AG08395 (cell line): ENCODE results near the gene OR2T8.
"Not testable (repeated sequence)": the region's sequence is repeated elsewhere in the genome, so short reads cannot be mapped to it uniquely, and the experiment has no call there.

Source experiments
- DNase-seq: peaks from one replicate; pipeline ENCODE4 v3.0.0; 2012; ENCODE audit warnings: mixed read lengths, low spot score

The OR2T8 gene

GRCh38 chr1:247919952-247920351 is at the start of gene OR2T8:
Gene OR2T8, plus strand, starts transcription at chr1:247920252. Its CDS starts 766 bp downstream, at chr1:247921018.
- DNase-seq = no peak

- DNase-seq = no peak
Observed at GRCh38 chr1:247883346-247883745, 36.7 kb upstream of the OR2T8 start.

DNA sequence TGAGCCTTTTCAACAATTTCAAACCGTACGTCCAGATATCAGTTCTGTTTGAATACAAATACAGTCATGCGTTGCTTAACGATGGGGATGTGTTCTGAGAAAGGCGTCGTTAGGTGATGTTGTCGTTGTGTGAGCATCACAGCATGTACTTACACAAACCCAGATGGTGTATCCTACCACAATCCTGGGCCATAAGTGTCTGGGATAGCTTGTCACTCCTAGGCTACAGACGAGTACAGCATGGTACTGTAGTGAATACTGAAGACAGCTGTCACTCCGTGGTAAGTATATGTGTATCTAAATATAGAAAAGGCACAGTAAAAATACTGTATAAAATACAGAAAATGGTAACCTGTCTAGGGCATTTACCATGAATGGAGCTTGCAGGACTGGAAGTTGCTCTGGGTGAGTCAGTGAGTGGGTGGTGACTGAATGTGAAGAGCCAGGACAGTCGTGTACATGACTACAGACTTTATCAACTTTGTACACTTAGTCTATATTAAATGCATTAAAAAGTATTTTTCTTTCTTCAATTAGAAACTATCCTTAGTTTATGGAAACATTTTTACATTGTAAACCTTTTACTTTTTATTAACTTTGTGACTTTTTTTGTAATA is 35.1 kb upstream of the OR2T8 start:
- no peak for DNase-seq

DNA sequence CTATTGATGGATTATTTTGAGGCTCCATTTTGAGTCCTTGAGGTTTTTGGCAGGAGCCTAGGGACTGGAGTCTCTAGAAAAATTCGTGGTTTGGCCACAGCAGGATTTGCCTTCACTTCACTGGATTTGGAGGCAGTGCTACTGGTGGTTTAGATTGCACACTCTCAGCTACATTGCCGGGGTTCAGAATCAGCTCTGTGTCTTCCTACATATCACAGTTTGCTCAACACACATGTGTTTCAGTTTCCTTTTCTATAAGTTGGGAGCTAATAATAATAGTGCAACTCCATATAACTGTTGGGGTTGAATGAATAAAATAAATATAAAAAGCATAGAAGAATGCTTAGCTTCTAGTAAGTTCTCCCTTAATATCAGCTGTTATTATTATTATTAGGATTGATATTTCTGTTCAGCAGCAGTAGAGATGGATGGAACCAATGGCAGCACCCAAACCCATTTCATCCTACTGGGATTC is 24.9 kb upstream of the OR2T8 start, which contains the start of gene OR2W3:
OR2W3 (plus strand) TSS at position 425 of the 475 bp plus-strand sequence; CDS start at position 425, 0 bp downstream.
- DNase-seq = no peak

GRCh38 chr1:247895976-247896375 is 24.1 kb upstream of the OR2T8 start:
- DNase-seq = no peak

GRCh38 chr1:247904122-247904521 is 15.9 kb upstream of the OR2T8 start:
- no peak for DNase-seq

- DNase-seq = no peak
Observed at GRCh38 chr1:247905181-247905580, 14.9 kb upstream of the OR2T8 start.

DNA sequence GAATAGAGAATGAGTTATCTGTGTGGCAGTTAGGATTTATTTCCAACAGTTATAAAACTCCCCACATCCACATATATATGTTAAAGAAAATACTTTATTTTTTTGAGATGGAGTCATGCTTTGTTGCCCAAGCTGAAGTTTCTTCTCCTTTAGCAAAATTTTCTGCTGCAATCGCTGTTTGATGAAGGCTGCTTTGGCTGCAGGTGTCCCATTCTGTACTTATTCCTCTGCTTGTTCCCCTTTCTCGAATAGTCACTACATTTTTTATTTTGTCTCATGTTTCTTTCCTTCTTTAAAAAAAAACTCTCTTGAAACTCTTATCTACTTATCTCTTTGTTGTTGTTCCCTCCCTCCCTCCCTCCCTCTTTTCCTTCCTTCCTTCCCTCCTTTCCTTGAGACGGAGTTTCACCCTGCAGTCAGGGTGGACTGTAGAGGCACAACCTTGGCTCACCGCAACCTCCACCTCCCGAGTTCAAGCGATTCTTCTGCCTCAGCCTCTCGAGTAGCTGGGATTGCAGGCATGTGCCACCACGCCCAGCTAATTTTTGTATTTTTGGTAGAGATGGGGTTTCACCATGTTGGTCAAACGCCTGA is 14.0 kb upstream of the OR2T8 start:
- DNase-seq = no peak

DNA sequence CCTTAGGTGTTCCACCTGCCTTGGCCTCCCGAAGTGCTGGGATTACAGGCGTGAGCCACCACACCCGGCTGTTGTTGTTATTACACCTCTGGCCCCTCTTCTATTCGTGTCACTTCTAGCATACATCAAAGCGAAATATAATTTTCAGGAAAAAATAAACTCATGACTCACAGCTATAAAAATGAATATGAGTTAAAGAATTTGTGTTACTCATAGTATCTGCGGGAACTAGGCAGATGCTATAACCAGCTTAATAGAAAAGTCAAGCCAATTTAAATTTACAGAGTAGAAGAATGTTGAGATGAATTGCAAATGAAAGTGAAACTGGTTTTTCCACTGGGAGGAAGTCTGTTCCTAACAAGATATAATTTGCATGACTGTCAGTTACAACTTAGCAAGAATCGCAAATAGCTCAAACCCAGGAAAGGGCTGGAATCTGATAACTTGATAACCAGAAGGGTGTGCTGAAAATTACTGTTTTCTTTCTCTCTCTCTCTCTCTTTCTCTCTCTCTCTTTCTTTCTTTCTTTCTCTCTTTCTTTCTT is 13.5 kb upstream of the OR2T8 start:
- no peak for DNase-seq

- no peak for DNase-seq
Observed at GRCh38 chr1:247908766-247909165, 11.3 kb upstream of the OR2T8 start.

DNA sequence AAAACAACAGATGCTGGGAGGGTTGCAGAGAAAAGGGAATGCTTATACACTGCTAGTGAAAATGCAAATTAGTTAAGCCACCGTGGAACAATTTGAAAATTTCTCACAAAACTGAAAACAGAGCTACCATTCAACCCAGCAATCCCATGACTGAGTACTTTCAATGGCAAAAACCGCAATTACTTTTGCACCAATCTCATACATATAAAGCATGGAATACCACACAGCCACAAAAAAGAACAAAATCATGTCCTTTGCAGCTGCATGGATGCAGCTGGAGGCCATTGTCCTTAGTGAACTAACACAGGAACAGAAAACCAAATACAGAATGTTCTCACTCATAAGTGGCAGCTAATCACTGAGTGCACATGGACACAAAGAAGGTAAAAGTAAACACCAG is 6.3 kb upstream of the OR2T8 start:
- DNase-seq = no peak

DNA sequence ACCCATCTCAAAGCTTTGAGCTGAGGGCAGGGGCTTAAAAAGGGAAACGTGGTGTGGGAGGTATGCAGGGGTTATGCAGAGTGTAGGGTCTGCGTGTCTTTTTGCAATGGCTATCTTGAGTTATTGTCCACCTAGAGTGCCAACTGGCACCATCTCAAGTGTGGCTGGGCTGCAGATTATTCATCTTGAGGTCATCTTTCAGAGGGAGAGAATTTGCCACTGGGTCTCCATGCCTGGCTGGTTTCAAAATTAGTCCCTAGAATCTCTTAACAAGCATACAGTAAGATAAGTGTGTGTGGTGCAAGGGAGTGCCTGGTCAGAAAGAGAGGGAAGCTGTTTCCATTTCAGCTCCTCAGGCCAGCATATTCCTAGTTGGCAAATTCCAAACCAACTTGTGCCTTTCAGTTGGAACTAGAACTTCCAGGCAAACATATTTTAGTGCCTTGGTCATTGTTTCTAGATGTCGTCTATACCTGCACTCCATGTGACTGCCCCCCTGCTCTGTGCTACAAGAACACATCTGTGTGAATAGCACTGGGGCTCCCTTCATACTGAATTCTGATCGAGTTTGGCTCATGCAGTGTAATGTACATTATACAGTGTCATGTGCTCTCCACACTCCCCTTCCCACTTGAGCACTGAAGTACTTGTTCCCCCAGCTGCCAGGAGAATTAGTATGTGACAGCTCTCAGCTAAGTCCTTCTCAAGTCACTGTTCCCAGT is 5.0 kb upstream of the OR2T8 start:
- no peak for DNase-seq

DNA sequence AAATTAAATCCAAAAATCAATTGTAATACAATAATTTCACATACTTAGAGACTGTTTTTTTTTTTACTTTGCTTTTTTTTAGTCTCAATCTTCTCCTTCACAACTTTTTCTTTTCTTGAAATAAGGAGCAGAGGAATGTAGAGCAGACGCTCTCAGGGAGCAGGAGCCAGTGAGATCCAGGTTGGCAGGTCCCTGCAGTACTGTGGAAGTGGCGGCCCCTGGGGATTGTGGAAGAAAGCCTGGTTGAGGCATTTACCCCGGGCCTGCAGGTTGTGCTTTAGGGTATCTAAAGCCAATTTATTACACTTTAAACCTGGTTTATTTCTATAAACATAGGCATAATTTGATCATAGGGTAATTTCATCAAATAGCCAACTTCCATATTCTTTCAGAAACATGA is 3.9 kb downstream of the OR2T8 start:
- no peak for DNase-seq

- DNase-seq = no peak
Observed at GRCh38 chr1:247924868-247925267, 4.8 kb downstream of the OR2T8 start, which contains the start of gene OR2AJ1. Gene OR2AJ1, plus strand, starts transcription at chr1:247924889. Its CDS starts 8,880 bp downstream, at chr1:247933769.

DNA sequence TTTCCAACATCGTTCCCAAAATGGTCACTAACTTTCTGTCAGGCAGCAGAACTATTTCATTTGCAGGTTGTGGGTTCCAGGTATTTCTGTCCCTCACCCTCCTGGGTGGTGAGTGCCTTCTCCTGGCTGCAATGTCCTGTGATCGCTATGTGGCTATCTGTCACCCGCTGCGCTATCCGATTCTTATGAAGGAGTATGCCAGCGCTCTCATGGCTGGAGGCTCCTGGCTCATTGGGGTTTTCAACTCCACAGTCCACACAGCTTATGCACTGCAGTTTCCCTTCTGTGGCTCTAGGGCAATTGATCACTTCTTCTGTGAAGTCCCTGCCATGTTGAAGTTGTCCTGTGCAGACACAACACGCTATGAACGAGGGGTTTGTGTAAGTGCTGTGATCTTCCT is 13.9 kb downstream of the OR2T8 start:
- DNase-seq = no peak

- no peak for DNase-seq
Observed at GRCh38 chr1:247935781-247936180, 15.7 kb downstream of the OR2T8 start.

- DNase-seq = no peak
Observed at GRCh38 chr1:247936415-247936814, 16.4 kb downstream of the OR2T8 start.

DNA sequence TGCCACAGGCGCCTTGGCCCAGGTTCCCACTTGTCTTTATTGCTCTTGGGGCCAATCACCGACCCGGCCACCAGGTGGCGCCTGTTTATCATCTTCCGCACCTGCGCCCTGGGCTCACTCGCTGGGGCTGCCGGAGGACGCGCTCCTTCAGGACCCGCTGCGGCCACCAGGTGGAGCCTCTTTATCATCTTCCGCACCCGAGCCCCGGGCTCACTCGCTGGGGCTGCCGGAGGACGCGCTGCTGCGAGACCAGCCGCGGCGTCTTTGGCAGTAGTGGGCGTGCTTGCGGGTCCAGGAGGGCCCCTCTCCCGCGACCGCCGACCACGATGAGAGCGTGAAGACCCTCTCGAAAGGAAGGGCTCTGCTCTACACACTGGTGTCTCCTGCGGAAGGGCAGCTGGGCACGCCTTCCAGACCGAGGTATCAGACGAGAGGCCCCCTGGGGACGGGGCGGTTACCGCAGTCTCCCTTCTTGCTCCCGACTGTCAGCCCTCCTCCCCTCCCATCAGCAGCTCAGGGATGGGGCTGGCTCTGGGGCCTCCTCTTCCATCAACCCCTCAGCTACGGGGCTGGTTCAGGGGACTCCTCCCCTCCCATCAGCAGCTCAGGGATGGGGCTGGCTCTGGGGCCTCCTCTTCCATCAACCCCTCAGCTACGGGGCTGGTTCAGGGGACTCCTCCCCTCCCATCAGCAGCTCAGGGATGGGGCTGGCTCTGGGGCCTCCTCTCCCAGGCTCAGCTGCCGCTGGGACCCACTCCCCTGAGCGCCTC is 17.1 kb downstream of the OR2T8 start:
- not testable (repeated sequence) for DNase-seq

GRCh38 chr1:247942624-247943023 is 22.6 kb downstream of the OR2T8 start:
- no peak for DNase-seq

DNA sequence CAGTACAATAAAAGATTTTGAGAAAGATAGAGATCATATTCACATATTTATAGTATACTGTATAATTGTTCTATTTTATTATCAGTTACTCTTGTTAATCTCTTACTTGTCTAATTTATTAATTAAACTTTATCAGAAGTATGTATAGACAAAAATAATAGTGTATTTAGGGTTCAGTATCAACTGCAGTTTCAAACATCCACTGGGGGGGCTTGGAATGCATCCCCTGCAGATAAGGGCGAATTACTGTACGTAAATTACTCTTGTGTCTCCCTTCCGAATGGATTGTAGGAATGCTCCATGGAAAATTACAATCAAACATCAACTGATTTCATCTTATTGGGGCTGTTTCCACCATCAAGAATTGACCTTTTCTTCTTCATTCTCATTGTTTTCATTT is 28.5 kb downstream of the OR2T8 start, which contains the start of gene OR2L8:
OR2L8 (plus strand) TSS at position 301 of the 400 bp plus-strand sequence; CDS start at position 301, 0 bp downstream.
- no peak for DNase-seq

GRCh38 chr1:247953408-247953807 is 33.4 kb downstream of the OR2T8 start:
- no peak for DNase-seq

- DNase-seq = no peak
Observed at GRCh38 chr1:247961791-247962190, 41.7 kb downstream of the OR2T8 start.
